Measurements from ENCODE around the gene CLIC5.

CLIC5 gene

DNA sequence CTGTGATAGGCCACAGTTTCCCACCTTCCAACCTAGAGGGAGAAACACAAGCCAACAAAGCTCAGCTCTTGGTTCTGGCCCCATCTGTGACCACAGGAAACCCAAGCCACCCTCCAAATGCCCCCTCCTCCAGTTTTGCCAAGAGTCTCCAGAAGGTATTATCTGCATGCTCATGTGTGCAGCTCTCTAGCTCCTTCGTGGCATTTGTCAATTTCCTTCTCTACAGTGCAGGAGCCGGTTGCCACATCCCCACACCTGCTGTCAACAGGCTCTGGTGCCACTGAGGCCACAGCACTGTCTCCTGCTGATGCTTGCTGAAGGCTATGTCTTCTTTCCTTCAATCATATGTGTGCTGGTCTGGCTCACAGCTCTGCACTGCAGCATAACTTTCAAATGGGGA is 177.2 kb downstream of the CLIC5 start:
- DNase-seq (ENCODE audit: low read depth), result no peak

- no peak for DNase-seq (ENCODE audit: low read depth)
Measured at GRCh38 chr6:45837541-45838200, 178.0 kb downstream of the CLIC5 start.

- no peak for DNase-seq (ENCODE audit: low read depth)
Measured at GRCh38 chr6:45836984-45837383, 178.7 kb downstream of the CLIC5 start.

GRCh38 chr6:45836438-45836824 is 179.2 kb downstream of the CLIC5 start:
- DNase-seq (ENCODE audit: low read depth), result no peak

- DNase-seq (ENCODE audit: low read depth), result no peak
Measured at GRCh38 chr6:45835721-45836437, 179.8 kb downstream of the CLIC5 start.

GRCh38 chr6:45832063-45832462 is 183.6 kb downstream of the CLIC5 start:
- DNase-seq (ENCODE audit: low read depth), result no peak

Data from stimulated activated CD8-positive, alpha-beta memory T cell treated with anti-CD3 and anti-CD28 coated beads, Interleukin-7, amount 100 ng/mL, for 24 hours (primary cell).